Endothelial cell of umbilical vein (primary cell): ENCODE results near the gene KBTBD13. TPM values are rescaled to one million over a fixed set of nuclear protein-coding genes. Genes with fewer than 3 reads are reported as not detected.

Experiments
- BruUV-seq: library from RNA; stranded (reverse); fragments of 400-500 nt; replicated peaks from 2 replicates; lab custom pipeline; 2021; lab: Mats Ljungman, UMichigan
- CTCF ChIA-PET: fragments of 300-600, 350-600 bp; sonication (Branson Sonifier 250); formaldehyde crosslinking; loops from one replicate; lab custom pipeline; 2021; ENCODE audit warnings: antibody characterized with exemption, inconsistent platforms; lab: Charles Lee
- POLR2A ChIA-PET: fragments of 300-600, 350-600 bp; sonication (Branson Sonifier 250); formaldehyde crosslinking; loops from one replicate; lab custom pipeline; 2021; ENCODE audit warnings: antibody characterized with exemption, inconsistent platforms; lab: Charles Lee
- DNase-seq: peaks from one replicate; pipeline ENCODE4 v3.0.0-alpha.2; 2011; ENCODE audit warnings: low read depth, low spot score
- FAIRE-seq: peaks from 2 replicates; lab custom pipeline; 2011; peaks lifted over from hg19 to GRCh38; lab: Jason Lieb, UNC
- H2AFZ ChIP-seq: 2 replicates; pipeline ENCODE4 v1.6.0; 2012; ENCODE audit warnings: low read depth, low read length, control low read depth, inconsistent platforms
- H3K27ac ChIP-seq: 2 replicates; pipeline ENCODE4 v1.5.1; 2011; ENCODE audit warnings: low read depth, mild to moderate bottlenecking, control low read depth, low read length, moderate library complexity; ENCODE audit not compliant: insufficient read depth
- H3K27me3 ChIP-seq, 2 experiments: 2 replicates each; pipeline versions ENCODE4 v1.6.0 to v1.6.1; 2011; ENCODE audit warnings: low read length in 2 of 2, mixed read lengths in 1 of 2; ENCODE audit not compliant: control insufficient read depth in 2 of 2, insufficient read depth in 2 of 2
- H3K36me3 ChIP-seq, 2 experiments: 2 replicates in 1 of 2; 3 replicates in 1 of 2; pipeline ENCODE4 v1.5.1; 2011; ENCODE audit warnings: low read length in 2 of 2, mild to moderate bottlenecking in 1 of 2, moderate library complexity in 1 of 2; ENCODE audit not compliant: control insufficient read depth in 2 of 2, insufficient read depth in 2 of 2; ENCODE audit errors: extremely low read depth in 1 of 2
- H3K4me1 ChIP-seq: 3 replicates; pipeline ENCODE4 v1.5.1; 2011; ENCODE audit warnings: mild to moderate bottlenecking, low read length; ENCODE audit not compliant: control insufficient read depth, insufficient read depth; ENCODE audit errors: extremely low read depth
- H3K4me2 ChIP-seq: 2 replicates; pipeline ENCODE4 v1.6.1; 2011; ENCODE audit warnings: low read length, control low read depth, mixed read lengths; ENCODE audit not compliant: insufficient read depth
- H3K4me3 ChIP-seq, 3 experiments: fragments of 200-600 bp in 1 of 3; sonication (generic), shearing (Covaris generic) in 1 of 3; replicated peaks in 1 of 3; 2 replicates each; pipeline ENCODE4 v1.5.1; 2011 to 2016; ENCODE audit warnings: control low read depth in 3 of 3, low read length in 3 of 3, mild to moderate bottlenecking in 2 of 3, inconsistent platforms in 1 of 3, low read depth in 1 of 3, moderate library complexity in 1 of 3; ENCODE audit not compliant: insufficient read depth in 1 of 3
- H3K79me2 ChIP-seq: 2 replicates; pipeline ENCODE4 v1.6.0; 2012; ENCODE audit warnings: low read length, inconsistent platforms; ENCODE audit not compliant: control insufficient read depth, insufficient read depth
- H3K9ac ChIP-seq: replicated peaks from 2 replicates; pipeline ENCODE3; 2011; ENCODE audit warnings: low read length, control low read depth; ENCODE audit not compliant: insufficient read depth; ENCODE audit errors: extremely low read depth
- H3K9me1 ChIP-seq: replicated peaks from 3 replicates; pipeline ENCODE4 v1.6.0; 2011; ENCODE audit warnings: mild to moderate bottlenecking, low read length; ENCODE audit not compliant: control insufficient read depth, insufficient read depth; ENCODE audit errors: extremely low read depth
- H3K9me3 ChIP-seq: replicated peaks from 2 replicates; pipeline ENCODE4 v1.5.1; 2012; ENCODE audit warnings: low read length, inconsistent platforms; ENCODE audit not compliant: control insufficient read depth, insufficient read depth
- H4K20me1 ChIP-seq: replicated peaks from 2 replicates; pipeline ENCODE3; 2011; ENCODE audit warnings: mild to moderate bottlenecking, low read length; ENCODE audit not compliant: control insufficient read depth, insufficient read depth; ENCODE audit errors: extremely low read depth
- EZH2 ChIP-seq: IDR thresholded peaks from 2 replicates; pipeline ENCODE4 v1.6.1; 2012; ENCODE audit warnings: borderline replicate concordance, low read depth, mild to moderate bottlenecking, moderate library complexity, low read length, inconsistent platforms; ENCODE audit not compliant: severe bottlenecking
- FOS ChIP-seq: IDR thresholded peaks from 2 replicates; pipeline ENCODE4 v1.6.1; 2011; ENCODE audit warnings: mild to moderate bottlenecking, low read length, moderate library complexity, borderline replicate concordance; ENCODE audit not compliant: insufficient read depth
- GATA2 ChIP-seq: IDR thresholded peaks from 2 replicates; pipeline ENCODE4 v1.7.0; 2011; ENCODE audit warnings: low read depth, mild to moderate bottlenecking, moderate library complexity, mixed read lengths, low read length; ENCODE audit not compliant: insufficient read length, insufficient read depth
- JUN ChIP-seq: IDR thresholded peaks from 2 replicates; pipeline ENCODE4 v1.6.1; 2011; ENCODE audit warnings: borderline replicate concordance, low read depth; ENCODE audit not compliant: insufficient read length, insufficient read depth
- MYC ChIP-seq: IDR thresholded peaks from one replicate; pipeline ENCODE4 v1.6.1; 2011; ENCODE audit warnings: mild to moderate bottlenecking, low read depth, low read length
- POLR2A ChIP-seq: IDR thresholded peaks from 2 replicates; pipeline ENCODE4 v1.6.1; 2012; ENCODE audit warnings: low read depth, mild to moderate bottlenecking, control low read depth, low read length
- POLR2AphosphoS5 ChIP-seq: IDR thresholded peaks from 2 replicates; pipeline ENCODE4 v1.6.1; 2012; ENCODE audit warnings: low read depth, mild to moderate bottlenecking, control low read depth, low read length, moderate library complexity; ENCODE audit not compliant: insufficient read depth
- dilution Hi-C: fragments of 300-500 bp; cut with MboI; formaldehyde crosslinking; loops from one replicate; pipeline ENCODE4 v1.15.0; 2019; ENCODE audit warnings: low sequenced_read_pairs; ENCODE audit not compliant: extremely low pct_ligation_motif_present
- intact Hi-C: fragments of 100-400 bp; cut with micrococcal nuclease; formaldehyde crosslinking; loops from one replicate; pipeline ENCODE4 v1.10.0; 2022
- polyA plus RNA-seq, 4 experiments: library from polyadenylated mRNA; depleted of rRNA in 3 of 4; stranded (reverse) in 3 of 4; unstranded in 1 of 4; fragments of >200 nt; gene quantifications; 2 replicates each; pipeline versions ENCODE4 v1.2.1 to v1.2.3, GENCODE V29; 2011 to 2012; ENCODE audit warnings: missing spikeins in 1 of 4
- total RNA-seq: library from RNA; stranded (reverse); gene quantifications from 2 replicates; pipeline ENCODE4 v1.2.3, GENCODE V29; 2021
- TF ChIP-seq, protein P1 (sequence below), 2 donors: IDR thresholded peaks; 1 replicate in 1 of 2; 2 replicates in 1 of 2; pipeline ENCODE4 v1.5.1; 2011; ENCODE audit warnings: low read length in 2 of 2, mild to moderate bottlenecking in 2 of 2, moderate library complexity in 2 of 2, control low read depth in 1 of 2, inconsistent platforms in 1 of 2, low read depth in 1 of 2; ENCODE audit not compliant: insufficient read depth in 1 of 2; ENCODE audit errors: extremely low read depth in 1 of 2
- TF ChIP-seq, protein P2 (sequence below): IDR thresholded peaks from 2 replicates; pipeline ENCODE4 v1.6.1; 2011; ENCODE audit not compliant: insufficient read depth, insufficient read length

KBTBD13 gene
- total and polyA plus RNA-seq, 2 donors (not counting 3 experiments of a cell fraction or from before 2014, with no cell fraction given), result not detected

DNA sequence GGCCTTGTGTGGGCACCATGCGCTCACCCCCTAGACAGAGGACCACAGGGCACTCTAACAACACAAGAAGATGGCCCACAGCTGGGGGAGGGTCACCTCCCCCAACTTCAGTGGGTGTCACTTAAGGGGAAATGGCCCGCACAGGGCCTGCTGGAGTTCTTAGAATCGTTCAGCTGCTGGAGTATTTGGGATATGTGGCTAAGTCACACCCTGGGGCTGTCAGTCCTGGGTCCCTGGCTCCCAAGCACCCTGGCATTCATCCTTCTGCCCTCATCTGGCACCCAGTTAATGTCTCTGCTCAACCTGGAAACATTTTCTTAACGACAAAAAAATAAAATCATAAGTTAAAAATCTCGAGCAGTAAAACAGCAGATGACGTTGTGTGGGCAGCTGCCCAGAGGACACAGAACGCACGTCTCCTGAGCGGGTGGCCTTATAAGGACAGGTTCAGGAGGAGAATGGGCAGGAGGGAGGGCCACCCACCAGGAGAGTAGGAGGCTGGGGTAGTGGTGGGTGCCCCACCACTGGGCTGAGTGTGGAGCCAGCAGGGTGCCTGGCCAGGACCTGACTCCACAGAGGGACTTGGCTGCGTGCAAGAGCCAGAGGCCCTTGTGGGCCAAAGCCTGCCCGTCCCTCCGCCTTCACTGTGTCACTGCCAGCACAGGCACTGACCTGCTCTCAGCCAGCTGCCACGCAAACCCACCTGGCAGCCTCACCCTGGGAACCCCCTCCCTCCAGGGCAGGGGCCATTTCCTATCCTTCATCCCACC, 11.5 kb downstream of the KBTBD13 start:
- no peak overlapping the region for H3K9ac ChIP-seq
- H2AFZ ChIP-seq, result no peak overlapping the region
- H3K9me3 ChIP-seq, result no peaks in the 10 kb centered on the region
- ChIA-PET CTCF (interaction anchor here (1.1 to 8.8 kb wide), 5 partner anchors 13 to 360 kb away, joined by 3 to 64 read pairs (median 6); no protein-coding TSS in a partner anchor), POLR2A (no interaction called here)
- TF ChIP-seq POLR2A (no peak), POLR2AphosphoS5 (no peak), MYC (no peak), EZH2 (no peak), JUN (no peak), FOS (no peak), GATA2 (no peak)
- TF ChIP-seq, protein P1, sequence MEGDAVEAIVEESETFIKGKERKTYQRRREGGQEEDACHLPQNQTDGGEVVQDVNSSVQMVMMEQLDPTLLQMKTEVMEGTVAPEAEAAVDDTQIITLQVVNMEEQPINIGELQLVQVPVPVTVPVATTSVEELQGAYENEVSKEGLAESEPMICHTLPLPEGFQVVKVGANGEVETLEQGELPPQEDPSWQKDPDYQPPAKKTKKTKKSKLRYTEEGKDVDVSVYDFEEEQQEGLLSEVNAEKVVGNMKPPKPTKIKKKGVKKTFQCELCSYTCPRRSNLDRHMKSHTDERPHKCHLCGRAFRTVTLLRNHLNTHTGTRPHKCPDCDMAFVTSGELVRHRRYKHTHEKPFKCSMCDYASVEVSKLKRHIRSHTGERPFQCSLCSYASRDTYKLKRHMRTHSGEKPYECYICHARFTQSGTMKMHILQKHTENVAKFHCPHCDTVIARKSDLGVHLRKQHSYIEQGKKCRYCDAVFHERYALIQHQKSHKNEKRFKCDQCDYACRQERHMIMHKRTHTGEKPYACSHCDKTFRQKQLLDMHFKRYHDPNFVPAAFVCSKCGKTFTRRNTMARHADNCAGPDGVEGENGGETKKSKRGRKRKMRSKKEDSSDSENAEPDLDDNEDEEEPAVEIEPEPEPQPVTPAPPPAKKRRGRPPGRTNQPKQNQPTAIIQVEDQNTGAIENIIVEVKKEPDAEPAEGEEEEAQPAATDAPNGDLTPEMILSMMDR (IDR thresholded peaks at IDR 0.05; ENCODE audit: extremely low read depth in 1 of 2, insufficient read depth in 1 of 2, low read depth in 1 of 2, low read length in 2 of 2), result no peak
- TF ChIP-seq, protein P2, sequence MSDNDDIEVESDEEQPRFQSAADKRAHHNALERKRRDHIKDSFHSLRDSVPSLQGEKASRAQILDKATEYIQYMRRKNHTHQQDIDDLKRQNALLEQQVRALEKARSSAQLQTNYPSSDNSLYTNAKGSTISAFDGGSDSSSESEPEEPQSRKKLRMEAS, result no peak
- H3K4me1 ChIP-seq, result no peaks in the 10 kb centered on the region
- dilution Hi-C loops (no loop called here), intact Hi-C loops (no loop called here)
- no peak overlapping the region for H3K27ac ChIP-seq
- BruUV-seq, result no TSS peak
- no peaks in the 10 kb centered on the region for H3K9me1 ChIP-seq
- H3K36me3 ChIP-seq, result no peaks in the 10 kb centered on the region
- DNase-seq (no peak), FAIRE-seq (no peak)
- H3K79me2 ChIP-seq, result no peaks in the 10 kb centered on the region
- no peak overlapping the region for H3K4me3 ChIP-seq
- no peak overlapping the region for H3K4me2 ChIP-seq
- H3K27me3 ChIP-seq, result peaks cover 14 to 16% of the 10 kb centered on the region in 2 experiments
- H4K20me1 ChIP-seq, result no peaks in the 10 kb centered on the region
